Type B pancreatic cell (in vitro differentiated cells): ENCODE measurements around the gene FOXP3. TPM values are rescaled to one million over a fixed set of nuclear protein-coding genes. Genes with fewer than 3 reads are reported as not detected.

Experiments used
- DNase-seq: peaks from one replicate; pipeline ENCODE4 v3.0.0; 2021; ENCODE audit warnings: mixed read lengths; ENCODE audit not compliant: unreplicated experiment; ENCODE audit errors: extremely low spot score
- H3K27ac Mint-ChIP-seq: 2 replicates; pipeline ENCODE4 v1.8.0; 2021; ENCODE audit warnings: mild to moderate bottlenecking, mixed read lengths
- H3K27me3 Mint-ChIP-seq: 2 replicates; pipeline ENCODE4 v1.8.0; 2021; ENCODE audit warnings: mixed read lengths
- H3K36me3 Mint-ChIP-seq: 2 replicates; pipeline ENCODE4 v1.8.0; 2021; ENCODE audit warnings: mixed read lengths
- H3K4me1 Mint-ChIP-seq: one replicate; pipeline ENCODE4 v1.8.0; 2021; ENCODE audit warnings: mixed read lengths; ENCODE audit not compliant: unreplicated experiment
- H3K4me3 Mint-ChIP-seq: 2 replicates; pipeline ENCODE4 v1.8.0; 2021; ENCODE audit warnings: mild to moderate bottlenecking, mixed read lengths
- H3K9me3 Mint-ChIP-seq: 2 replicates; pipeline ENCODE4 v1.8.0; 2021; ENCODE audit warnings: mixed read lengths
- total RNA-seq: library from RNA; stranded (reverse); gene quantifications from 2 replicates; pipeline ENCODE4 v1.2.1, GENCODE V29; 2021; ENCODE audit warnings: low replicate concordance
- TF ChIP-seq, protein P1 (sequence below): fragments of 200-600 bp; sonication (generic); conservative IDR thresholded peaks from 2 replicates; pipeline ENCODE4 v1.5.0; 2021; ENCODE audit warnings: antibody characterized with exemption, mild to moderate bottlenecking

The FOXP3 gene
- total RNA-seq, 1 donor from 2014 or later, result 0.58 TPM

DNA sequence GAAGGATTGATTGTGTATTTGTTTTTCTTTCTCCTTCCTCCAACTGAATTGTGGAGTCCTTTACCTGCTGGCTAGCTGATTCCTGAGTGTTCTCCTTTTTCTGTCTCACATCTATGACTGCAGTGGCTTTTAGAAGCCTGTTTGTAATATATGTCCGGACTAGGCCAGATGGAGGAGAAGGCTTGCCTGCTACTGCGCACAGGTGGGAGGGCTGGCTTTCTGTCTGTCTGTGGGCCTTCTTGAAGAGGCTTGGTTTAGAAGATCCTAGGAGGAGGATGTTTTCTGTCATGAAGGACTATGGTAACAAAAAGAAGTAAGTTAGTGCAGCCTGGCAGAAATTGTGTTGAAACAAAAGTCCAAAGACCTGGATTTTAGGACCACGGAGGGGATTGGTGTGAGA is 13.6 kb upstream of the FOXP3 start:
- DNase-seq, result no peak
- H3K4me3 Mint-ChIP-seq, result no peak overlapping the region
- no peaks in the 10 kb centered on the region for H3K9me3 Mint-ChIP-seq
- TF ChIP-seq, protein P1, sequence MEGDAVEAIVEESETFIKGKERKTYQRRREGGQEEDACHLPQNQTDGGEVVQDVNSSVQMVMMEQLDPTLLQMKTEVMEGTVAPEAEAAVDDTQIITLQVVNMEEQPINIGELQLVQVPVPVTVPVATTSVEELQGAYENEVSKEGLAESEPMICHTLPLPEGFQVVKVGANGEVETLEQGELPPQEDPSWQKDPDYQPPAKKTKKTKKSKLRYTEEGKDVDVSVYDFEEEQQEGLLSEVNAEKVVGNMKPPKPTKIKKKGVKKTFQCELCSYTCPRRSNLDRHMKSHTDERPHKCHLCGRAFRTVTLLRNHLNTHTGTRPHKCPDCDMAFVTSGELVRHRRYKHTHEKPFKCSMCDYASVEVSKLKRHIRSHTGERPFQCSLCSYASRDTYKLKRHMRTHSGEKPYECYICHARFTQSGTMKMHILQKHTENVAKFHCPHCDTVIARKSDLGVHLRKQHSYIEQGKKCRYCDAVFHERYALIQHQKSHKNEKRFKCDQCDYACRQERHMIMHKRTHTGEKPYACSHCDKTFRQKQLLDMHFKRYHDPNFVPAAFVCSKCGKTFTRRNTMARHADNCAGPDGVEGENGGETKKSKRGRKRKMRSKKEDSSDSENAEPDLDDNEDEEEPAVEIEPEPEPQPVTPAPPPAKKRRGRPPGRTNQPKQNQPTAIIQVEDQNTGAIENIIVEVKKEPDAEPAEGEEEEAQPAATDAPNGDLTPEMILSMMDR, result no peak
- H3K36me3 Mint-ChIP-seq, result peaks cover 4% of the 10 kb centered on the region
- peaks cover 20% of the 10 kb centered on the region for H3K4me1 Mint-ChIP-seq
- no peaks in the 10 kb centered on the region for H3K27me3 Mint-ChIP-seq
- H3K27ac Mint-ChIP-seq, result no peak overlapping the region

DNA sequence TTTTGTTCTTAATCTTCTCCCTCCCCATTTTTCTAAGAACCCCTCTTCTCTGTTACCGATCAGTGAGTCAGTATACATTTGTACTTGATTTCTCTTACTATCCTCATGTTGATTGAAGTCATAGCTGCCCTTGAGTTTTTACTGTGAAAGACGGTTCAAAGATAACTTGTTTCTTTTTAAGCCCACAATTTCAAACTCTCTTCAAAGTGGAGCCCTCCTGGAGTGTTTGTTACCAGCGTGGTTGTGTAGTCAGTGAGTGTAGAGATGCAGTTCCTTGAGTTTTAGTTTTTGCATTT is 13.0 kb upstream of the FOXP3 start:
- H3K9me3 Mint-ChIP-seq, result no peaks in the 10 kb centered on the region
- DNase-seq, result no peak
- H3K4me3 Mint-ChIP-seq, result no peak overlapping the region
- peaks cover 4% of the 10 kb centered on the region for H3K36me3 Mint-ChIP-seq
- H3K27me3 Mint-ChIP-seq, result no peaks in the 10 kb centered on the region
- H3K4me1 Mint-ChIP-seq, result peaks cover 18% of the 10 kb centered on the region
- TF ChIP-seq, protein P1, result no peak
- H3K27ac Mint-ChIP-seq, result no peak overlapping the region

DNA sequence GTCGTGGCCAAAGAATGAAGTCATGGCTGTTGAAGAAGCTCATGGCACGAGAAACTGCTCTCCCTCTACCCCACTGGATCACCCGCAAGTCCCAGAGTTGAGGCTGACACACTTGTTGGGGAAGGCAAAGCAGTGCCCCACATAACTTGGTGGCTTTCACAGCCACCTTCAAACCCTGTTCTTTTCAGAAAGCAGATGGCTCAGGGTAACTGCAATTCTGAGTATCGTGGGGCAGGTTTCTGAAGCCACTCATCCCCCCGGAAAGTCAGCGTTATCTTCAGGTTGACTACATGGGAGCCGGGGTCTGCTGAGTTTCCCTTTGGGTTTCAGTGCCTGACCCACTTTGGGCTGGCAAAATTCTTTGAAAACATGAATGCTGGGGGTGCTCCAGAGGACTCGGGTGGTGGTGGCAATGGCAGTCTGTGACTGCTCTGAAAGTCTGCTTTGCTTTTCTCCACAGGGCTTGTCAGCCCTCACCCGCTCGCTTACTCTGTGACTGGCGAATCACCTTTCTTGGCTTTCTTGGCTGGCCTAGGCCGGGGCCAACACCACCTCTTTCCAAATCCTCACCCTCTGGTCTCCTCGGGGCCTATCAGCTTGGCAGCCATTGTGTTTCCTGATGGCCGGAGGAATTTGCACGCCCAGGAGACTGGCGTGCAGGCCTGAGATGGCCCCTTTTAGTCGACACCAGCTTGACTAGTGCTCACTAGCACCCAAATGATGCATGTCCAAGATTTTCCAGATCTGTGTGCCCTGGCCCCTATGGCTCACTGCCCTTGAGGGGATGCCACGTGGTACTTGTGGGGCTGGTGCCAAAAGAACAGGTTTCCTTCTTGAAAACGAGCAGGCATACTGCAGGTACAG is 12.4 kb upstream of the FOXP3 start:
- Mint-ChIP-seq H3K9me3 (no peaks in the 10 kb centered on the region), H3K27me3 (no peaks in the 10 kb centered on the region), H3K4me1 (peaks cover 14% of the 10 kb centered on the region), H3K27ac (no peak overlapping the region), H3K36me3 (peaks cover 4% of the 10 kb centered on the region), H3K4me3 (no peak overlapping the region)
- no peak for DNase-seq
- TF ChIP-seq, protein P1, result no peak

DNA sequence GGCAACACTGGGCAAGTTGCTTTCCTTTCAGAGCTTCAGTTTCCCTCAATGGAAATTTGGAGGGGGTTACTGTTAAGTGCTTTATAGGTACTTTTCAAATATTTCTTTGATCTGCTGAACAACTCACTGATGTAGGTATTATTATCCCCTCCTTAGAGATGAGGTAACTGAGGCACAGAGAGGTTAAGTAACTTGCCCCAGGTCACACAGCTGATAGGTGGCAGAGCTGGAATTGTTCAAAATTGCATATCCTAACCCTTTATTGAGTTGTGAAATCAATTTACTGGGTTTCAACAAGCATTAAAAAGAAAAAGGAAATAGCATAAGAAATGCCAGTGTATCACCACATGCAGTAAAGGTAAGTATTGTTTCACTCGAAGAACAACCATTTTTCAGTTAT is 11.7 kb upstream of the FOXP3 start:
- TF ChIP-seq, protein P1, result no peak
- Mint-ChIP-seq H3K27ac (no peak overlapping the region), H3K27me3 (no peaks in the 10 kb centered on the region), H3K9me3 (no peaks in the 10 kb centered on the region), H3K4me3 (no peak overlapping the region), H3K4me1 (peaks cover 14% of the 10 kb centered on the region), H3K36me3 (peaks cover 4% of the 10 kb centered on the region)
- no peak for DNase-seq

DNA sequence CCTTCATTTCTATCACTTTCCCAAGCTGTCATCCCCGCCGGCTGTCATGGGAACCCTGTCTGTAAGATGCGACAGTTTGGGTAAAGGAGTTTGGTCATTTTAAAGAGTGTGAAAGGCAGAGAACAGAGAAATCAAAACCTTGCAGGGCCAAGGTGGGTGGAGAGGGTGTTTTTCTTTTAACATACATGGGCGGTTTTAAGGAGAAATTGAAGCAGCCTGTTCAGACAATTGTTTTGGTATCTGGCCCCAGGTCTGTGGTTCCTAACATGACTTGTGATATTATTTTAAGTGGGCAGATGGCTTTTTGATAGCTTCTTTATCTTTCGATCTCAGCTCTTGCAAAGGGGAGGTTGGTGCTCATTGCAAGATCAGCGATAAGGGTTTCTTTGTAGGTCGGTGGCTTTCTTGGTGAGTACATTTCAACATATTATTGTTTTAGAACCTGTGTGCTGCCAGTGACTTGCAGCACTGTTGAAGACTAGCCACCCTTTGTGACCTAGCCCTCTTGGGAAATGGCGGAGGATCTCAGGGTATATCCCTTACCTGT is 8.7 kb upstream of the FOXP3 start:
- TF ChIP-seq, protein P1, result no peak
- peaks cover 14% of the 10 kb centered on the region for H3K4me1 Mint-ChIP-seq
- no peaks in the 10 kb centered on the region for H3K27me3 Mint-ChIP-seq

More for the DNA sequence above, 8.7 kb upstream of the FOXP3 start:
- H3K27ac Mint-ChIP-seq, result no peak overlapping the region
- no peak for DNase-seq
- H3K4me3 Mint-ChIP-seq, result no peak overlapping the region
- no peaks in the 10 kb centered on the region for H3K9me3 Mint-ChIP-seq
- peaks cover 4% of the 10 kb centered on the region for H3K36me3 Mint-ChIP-seq
